Fibroblast of villous mesenchyme (primary cell): Measurements from ENCODE around the gene CES4A. TPM values are rescaled to one million over a fixed set of nuclear protein-coding genes. Genes with fewer than 3 reads are reported as not detected.
A peak's percentile ranks its signal among the peaks of the same experiment; 100 is the strongest.
"Not testable (repeated sequence)": the region's sequence is repeated elsewhere in the genome, so short reads cannot be mapped to it uniquely, and the experiment has no call there.

Source experiments
- DNase-seq: peaks from one replicate; pipeline ENCODE4 v3.0.0-alpha.2; 2010; ENCODE audit warnings: low read depth
- H3K4me3 ChIP-seq: 2 replicates; pipeline ENCODE4 v1.5.1; 2011; ENCODE audit warnings: low read depth, mild to moderate bottlenecking, low read length
- total RNA-seq: library from RNA; depleted of rRNA; stranded (reverse); fragments of >200 nt; gene quantifications from 2 replicates; pipeline ENCODE4 v1.2.3, GENCODE V29; 2012
- TF ChIP-seq, protein P1 (sequence below): IDR thresholded peaks from 2 replicates; pipeline ENCODE4 v1.5.1; 2012; ENCODE audit warnings: low read depth, mild to moderate bottlenecking, low read length; ENCODE audit not compliant: insufficient read depth

The CES4A gene
- total RNA-seq = 1.9 and 4.3 TPM in 2 replicates

DNA sequence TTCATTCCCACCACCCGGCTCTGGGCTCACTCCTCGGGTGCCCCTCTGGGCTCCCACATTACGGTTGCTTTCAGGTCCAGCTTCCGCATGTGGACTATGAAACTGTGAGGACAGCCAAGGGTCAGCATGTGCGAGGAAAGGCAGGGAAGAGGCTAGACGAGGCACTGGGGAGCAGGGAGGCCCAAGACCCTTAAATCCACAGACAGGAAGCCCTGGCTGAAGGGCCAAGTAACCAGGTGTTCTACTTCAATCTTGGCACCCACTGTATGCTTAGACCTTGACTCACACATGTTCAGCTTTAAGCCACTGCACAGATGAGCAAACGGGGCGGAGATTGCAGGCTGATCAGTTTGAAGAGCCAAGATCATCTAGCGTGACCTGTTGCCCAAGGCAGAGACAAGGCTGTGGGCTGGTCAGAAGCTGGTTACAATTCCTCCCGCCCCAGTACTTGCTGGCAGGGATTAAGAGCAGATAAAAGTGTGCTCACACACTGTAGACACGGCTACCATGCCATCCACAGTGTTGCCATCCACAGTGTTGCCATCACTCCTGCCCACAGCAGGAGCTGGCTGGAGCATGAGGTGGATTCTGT, at the start of gene CES4A:
CES4A (plus strand) TSS at position 393 of the 592 bp plus-strand sequence; CDS start at position 577, 184 bp downstream.
- TF ChIP-seq, protein P1, sequence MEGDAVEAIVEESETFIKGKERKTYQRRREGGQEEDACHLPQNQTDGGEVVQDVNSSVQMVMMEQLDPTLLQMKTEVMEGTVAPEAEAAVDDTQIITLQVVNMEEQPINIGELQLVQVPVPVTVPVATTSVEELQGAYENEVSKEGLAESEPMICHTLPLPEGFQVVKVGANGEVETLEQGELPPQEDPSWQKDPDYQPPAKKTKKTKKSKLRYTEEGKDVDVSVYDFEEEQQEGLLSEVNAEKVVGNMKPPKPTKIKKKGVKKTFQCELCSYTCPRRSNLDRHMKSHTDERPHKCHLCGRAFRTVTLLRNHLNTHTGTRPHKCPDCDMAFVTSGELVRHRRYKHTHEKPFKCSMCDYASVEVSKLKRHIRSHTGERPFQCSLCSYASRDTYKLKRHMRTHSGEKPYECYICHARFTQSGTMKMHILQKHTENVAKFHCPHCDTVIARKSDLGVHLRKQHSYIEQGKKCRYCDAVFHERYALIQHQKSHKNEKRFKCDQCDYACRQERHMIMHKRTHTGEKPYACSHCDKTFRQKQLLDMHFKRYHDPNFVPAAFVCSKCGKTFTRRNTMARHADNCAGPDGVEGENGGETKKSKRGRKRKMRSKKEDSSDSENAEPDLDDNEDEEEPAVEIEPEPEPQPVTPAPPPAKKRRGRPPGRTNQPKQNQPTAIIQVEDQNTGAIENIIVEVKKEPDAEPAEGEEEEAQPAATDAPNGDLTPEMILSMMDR = no peak
- H3K4me3 ChIP-seq = no peak within 1 kb of the TSS
- peak; percentile 89 for DNase-seq

DNA sequence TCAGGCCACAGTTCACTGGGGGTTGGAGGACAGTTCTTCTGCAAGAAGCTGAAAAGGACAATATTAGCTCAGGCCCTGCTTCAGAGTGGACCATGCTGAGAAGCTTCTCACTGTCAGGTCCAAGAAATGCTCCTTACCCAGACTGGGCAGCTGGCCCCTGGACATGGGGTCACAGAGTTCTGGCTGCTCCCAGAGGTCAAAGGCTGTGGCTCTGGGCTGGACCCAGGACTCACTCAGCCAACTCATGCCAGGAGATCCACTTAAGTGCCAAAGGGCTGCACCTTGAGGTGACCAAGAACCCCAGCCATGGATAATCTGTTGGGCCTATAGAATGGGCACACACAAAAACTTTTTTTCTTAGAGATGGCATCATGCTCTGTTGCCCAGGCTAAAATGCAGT, 49.0 kb upstream of the CES4A start:
- DNase-seq = no peak
- TF ChIP-seq, protein P1 = no peak
- no peak overlapping the region for H3K4me3 ChIP-seq

DNA sequence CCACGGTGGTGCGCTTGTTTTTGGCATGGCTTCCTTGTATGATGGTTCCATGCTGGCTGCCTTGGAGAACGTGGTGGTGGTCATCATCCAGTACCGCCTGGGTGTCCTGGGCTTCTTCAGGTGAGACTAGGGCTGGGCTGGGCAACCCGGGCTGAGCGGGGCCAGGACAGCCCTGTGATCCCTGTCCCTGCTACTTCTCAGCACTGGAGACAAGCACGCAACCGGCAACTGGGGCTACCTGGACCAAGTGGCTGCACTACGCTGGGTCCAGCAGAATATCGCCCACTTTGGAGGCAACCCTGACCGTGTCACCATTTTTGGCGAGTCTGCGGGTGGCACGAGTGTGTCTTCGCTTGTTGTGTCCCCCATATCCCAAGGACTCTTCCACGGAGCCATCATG, 48.2 kb upstream of the CES4A start:
- H3K4me3 ChIP-seq = no peak overlapping the region
- no peak for DNase-seq
- TF ChIP-seq, protein P1 = no peak

DNA sequence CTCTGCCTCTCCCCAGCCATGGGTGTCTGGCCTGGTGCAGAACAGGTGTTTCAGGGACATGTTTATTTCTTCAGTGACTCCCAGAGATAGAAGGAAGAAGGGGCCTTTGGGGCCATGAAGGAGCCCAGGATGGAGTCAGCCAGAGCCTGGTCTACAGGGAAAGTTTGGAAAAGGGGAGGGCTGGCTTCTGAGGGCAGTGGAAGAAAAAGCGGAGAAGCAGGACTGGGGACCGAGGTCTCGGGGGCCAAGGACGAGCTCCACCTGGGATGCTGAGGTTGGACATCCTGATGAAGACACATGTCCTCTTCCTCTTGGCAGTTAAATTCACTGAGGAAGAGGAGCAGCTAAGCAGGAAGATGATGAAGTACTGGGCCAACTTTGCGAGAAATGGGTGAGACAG, 45.4 kb upstream of the CES4A start:
- TF ChIP-seq, protein P1 = no peak
- no peak overlapping the region for H3K4me3 ChIP-seq
- no peak for DNase-seq

DNA sequence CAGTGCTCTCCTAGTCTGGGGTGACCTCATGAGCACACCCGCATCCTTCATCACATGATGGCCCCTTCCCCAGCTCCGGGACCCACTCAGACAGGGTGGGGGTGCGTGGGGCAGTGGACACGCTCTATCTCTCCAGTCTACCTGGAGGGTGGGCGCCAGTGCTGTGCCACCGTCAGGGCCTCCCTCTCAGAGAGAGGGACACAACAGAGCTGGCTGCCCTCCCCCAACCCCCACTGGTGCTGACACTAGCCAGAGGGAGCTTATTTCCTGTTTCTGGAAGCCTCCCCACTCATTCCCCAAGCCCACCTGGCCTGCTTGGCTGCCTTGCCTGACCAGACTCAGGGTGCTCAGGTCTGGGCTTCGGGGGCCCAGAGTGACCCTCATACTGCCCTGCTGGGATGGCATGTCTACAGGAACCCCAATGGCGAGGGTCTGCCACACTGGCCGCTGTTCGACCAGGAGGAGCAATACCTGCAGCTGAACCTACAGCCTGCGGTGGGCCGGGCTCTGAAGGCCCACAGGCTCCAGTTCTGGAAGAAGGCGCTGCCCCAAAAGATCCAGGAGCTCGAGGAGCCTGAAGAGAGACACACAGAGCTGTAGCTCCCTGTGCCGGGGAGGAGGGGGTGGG, 44.8 kb upstream of the CES4A start:
- TF ChIP-seq, protein P1 = no peak
- DNase-seq = no peak
- H3K4me3 ChIP-seq = no peak overlapping the region

DNA sequence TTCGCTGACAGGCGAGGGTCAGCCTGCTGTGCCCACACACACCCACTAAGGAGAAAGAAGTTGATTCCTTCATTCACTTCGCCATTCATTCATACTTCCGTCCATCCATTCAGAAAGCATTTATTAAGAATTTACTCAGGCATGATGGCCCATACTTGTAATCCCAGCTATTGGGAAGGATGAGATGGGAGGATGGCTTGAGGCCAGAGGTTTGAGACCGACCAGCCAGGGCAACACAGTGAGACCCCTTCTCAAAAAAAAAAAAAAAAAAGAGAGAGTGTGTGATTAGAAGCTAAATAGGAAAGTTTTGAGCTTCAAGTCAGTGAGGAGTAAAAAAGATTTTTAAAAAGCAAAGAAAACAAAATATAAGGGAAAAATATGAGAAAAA, 44.3 kb upstream of the CES4A start:
- TF ChIP-seq, protein P1 = no peak
- H3K4me3 ChIP-seq = no peak overlapping the region
- DNase-seq = no peak

DNA sequence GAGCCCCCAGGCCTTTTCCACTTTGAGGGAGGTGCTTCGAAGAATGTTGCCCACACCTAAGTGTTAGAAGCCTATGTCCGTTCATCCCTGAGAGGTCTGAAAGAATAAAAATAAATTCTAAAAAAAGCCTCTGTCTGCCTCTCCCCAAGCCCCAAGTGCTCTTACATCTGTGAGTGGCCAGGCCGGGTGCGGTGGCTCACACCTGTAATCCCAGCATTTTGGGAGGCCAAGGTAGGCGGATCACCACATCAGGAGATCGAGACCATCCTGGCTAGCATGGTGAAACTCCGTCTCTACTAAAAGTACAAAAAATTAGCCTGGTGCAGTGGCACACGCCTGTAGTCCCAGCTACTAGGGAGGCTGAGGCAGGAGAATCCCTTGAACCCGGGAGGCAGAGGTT, 43.4 kb upstream of the CES4A start:
- H3K4me3 ChIP-seq, DNase-seq: not testable (repeated sequence)
